GM23338 (cell line): ENCODE measurements around the gene KAT6B. TPM values are rescaled to one million over a fixed set of nuclear protein-coding genes. Genes with fewer than 3 reads are reported as not detected.

Experiments
- ATAC-seq: fragments of 200-7000 bp; cut with Tn5 transposase; 3 replicates; pipeline ENCODE4 v1.9.1; 2020
- DNase-seq: peaks from one replicate; pipeline ENCODE4 v3.0.0-alpha.2; 2015; ENCODE audit warnings: low spot score
- H2AFZ ChIP-seq: fragments of 200-600 bp; sonication (generic); 2 replicates; pipeline ENCODE4 v1.8.0; 2016; ENCODE audit warnings: antibody characterized with exemption, mild to moderate bottlenecking, moderate library complexity
- H3F3A ChIP-seq: fragments of 200-600 bp; sonication (generic); replicated peaks from 2 replicates; pipeline ENCODE4 v1.8.0; 2017; ENCODE audit warnings: antibody characterized with exemption, mixed run types, low read depth
- H3K27ac ChIP-seq: fragments of 200-600 bp; sonication (generic); 2 replicates; pipeline ENCODE4 v1.6.1; 2016; ENCODE audit warnings: low read depth
- H3K27me3 ChIP-seq: fragments of 200-600 bp; sonication (generic); 2 replicates; pipeline ENCODE4 v1.8.0; 2016; ENCODE audit warnings: mild to moderate bottlenecking, mixed run types, moderate library complexity; ENCODE audit not compliant: insufficient read depth
- H3K36me3 ChIP-seq: fragments of 200-600 bp; sonication (generic); 2 replicates; pipeline ENCODE4 v1.8.0; 2016; ENCODE audit warnings: mild to moderate bottlenecking; ENCODE audit not compliant: insufficient read depth
- H3K4me1 ChIP-seq: fragments of 200-600 bp; sonication (generic); 2 replicates; pipeline ENCODE4 v1.8.0; 2016; ENCODE audit warnings: mild to moderate bottlenecking, moderate library complexity; ENCODE audit not compliant: insufficient read depth
- H3K4me2 ChIP-seq: fragments of 200-600 bp; sonication (generic); 2 replicates; pipeline ENCODE4 v1.7.1; 2017; ENCODE audit warnings: mixed run types
- H3K4me3 ChIP-seq: fragments of 200-600 bp; sonication (generic); 2 replicates; pipeline ENCODE4 v1.6.1; 2016; ENCODE audit warnings: mixed run types
- H3K79me2 ChIP-seq: fragments of 200-600 bp; sonication (generic); replicated peaks from 2 replicates; pipeline ENCODE4 v1.8.0; 2017; ENCODE audit warnings: mild to moderate bottlenecking; ENCODE audit not compliant: insufficient read depth
- H3K9me2 ChIP-seq: fragments of 200-600 bp; sonication (generic); 2 replicates; pipeline ENCODE4 v1.8.0; 2017; ENCODE audit not compliant: insufficient read depth
- H4K20me1 ChIP-seq: fragments of 200-600 bp; sonication (generic); replicated peaks from 2 replicates; pipeline ENCODE4 v1.8.0; 2017; ENCODE audit warnings: mild to moderate bottlenecking; ENCODE audit not compliant: insufficient read depth
- H3K27ac Mint-ChIP-seq: 2 replicates; pipeline ENCODE4 v1.8.0; 2020; ENCODE audit warnings: inconsistent platforms, mild to moderate bottlenecking, moderate library complexity, mixed read lengths
- H3K27me3 Mint-ChIP-seq: 3 replicates; pipeline ENCODE4 v1.8.0; 2022; ENCODE audit warnings: low read depth, mild to moderate bottlenecking, moderate library complexity, mixed read lengths, inconsistent platforms; ENCODE audit not compliant: insufficient read depth, poor library complexity
- H3K36me3 Mint-ChIP-seq: 3 replicates; pipeline ENCODE4 v1.8.0; 2021; ENCODE audit warnings: low read depth, mild to moderate bottlenecking, inconsistent platforms, moderate library complexity, mixed read lengths
- H3K4me1 Mint-ChIP-seq: 3 replicates; pipeline ENCODE4 v1.8.0; 2020; ENCODE audit warnings: mild to moderate bottlenecking, inconsistent platforms, mixed read lengths
- H3K4me3 Mint-ChIP-seq: 3 replicates; pipeline ENCODE4 v1.8.0; 2021; ENCODE audit warnings: moderate library complexity, mild to moderate bottlenecking, inconsistent platforms, mixed read lengths
- H3K9me3 Mint-ChIP-seq: 3 replicates; pipeline ENCODE4 v1.8.0; 2020; ENCODE audit warnings: moderate library complexity, mild to moderate bottlenecking, inconsistent platforms, mixed read lengths
- CREB1 ChIP-seq: fragments of 250-450 bp; sonication (Bioruptor Pico); IDR thresholded peaks from 2 replicates; pipeline ENCODE4 v1.5.0; 2020; ENCODE audit warnings: low read depth, mild to moderate bottlenecking, moderate library complexity
- CTCF ChIP-seq, 2 experiments: fragments of 200-600 bp in 1 of 2; sonication (generic) in 1 of 2; conservative IDR thresholded peaks; 2 replicates each; pipeline versions ENCODE4 v1.5.1 to v1.6.1; 2016 to 2017; ENCODE audit warnings: antibody characterized with exemption in 2 of 2, low read depth in 2 of 2, mild to moderate bottlenecking in 2 of 2, moderate library complexity in 1 of 2
- ETS1 ChIP-seq: IDR thresholded peaks from 2 replicates; pipeline ENCODE4 v1.6.1; 2016; ENCODE audit warnings: antibody characterized with exemption
- EZH2 ChIP-seq: fragments of 200-600 bp; sonication (generic); IDR thresholded peaks from one replicate; pipeline ENCODE4 v1.8.0; 2017; ENCODE audit warnings: antibody characterized with exemption, mild to moderate bottlenecking, low read depth; ENCODE audit not compliant: unreplicated experiment
- EZH2phosphoT487 ChIP-seq: fragments of 200-600 bp; sonication (generic); IDR thresholded peaks from one replicate; pipeline ENCODE4 v1.8.1; 2018; ENCODE audit warnings: antibody characterized with exemption; ENCODE audit not compliant: unreplicated experiment
- JUNB ChIP-seq: IDR thresholded peaks from one replicate; pipeline ENCODE4 v1.6.1; 2016; ENCODE audit warnings: antibody characterized with exemption; ENCODE audit not compliant: unreplicated experiment
- NANOG ChIP-seq: IDR thresholded peaks from 2 replicates; pipeline ENCODE4 v1.6.1; 2016; ENCODE audit warnings: antibody characterized with exemption, borderline replicate concordance
- POLR2AphosphoS5 ChIP-seq: IDR thresholded peaks from 2 replicates; pipeline ENCODE4 v1.6.1; 2016; ENCODE audit warnings: antibody characterized with exemption, low read depth
- REST ChIP-seq: IDR thresholded peaks from one replicate; pipeline ENCODE4 v1.6.1; 2018; ENCODE audit warnings: antibody characterized with exemption; ENCODE audit not compliant: unreplicated experiment
- STAT1 ChIP-seq: IDR thresholded peaks from one replicate; pipeline ENCODE4 v1.6.1; 2016; ENCODE audit warnings: antibody characterized with exemption; ENCODE audit not compliant: unreplicated experiment
- ZNF114 ChIP-seq: fragments of 250-450 bp; sonication (Bioruptor Pico); IDR thresholded peaks from 2 replicates; pipeline ENCODE4 v1.5.0; 2020; ENCODE audit warnings: mild to moderate bottlenecking, moderate library complexity
- ZNF331 ChIP-seq: fragments of 250-450 bp; sonication (Bioruptor Pico); IDR thresholded peaks from 2 replicates; pipeline ENCODE4 v1.5.0; 2020; ENCODE audit warnings: low read depth, mild to moderate bottlenecking, moderate library complexity
- ZNF462 ChIP-seq: fragments of 250-450 bp; sonication (Bioruptor Pico); IDR thresholded peaks from 2 replicates; pipeline ENCODE4 v1.5.0; 2020; ENCODE audit warnings: mild to moderate bottlenecking, moderate library complexity
- polyA plus RNA-seq: library from polyadenylated mRNA; unstranded; fragments of >200 nt; fragmentation: Nextera tagmentation; extraction: Ambion mirVana; gene quantifications from 2 replicates; pipeline ENCODE4 v1.2.1, GENCODE V29; 2016
- total RNA-seq: library from RNA; depleted of rRNA; stranded (reverse); fragments of >200 nt; shearing (Covaris generic); gene quantifications from 2 replicates; pipeline ENCODE4 v1.2.3, GENCODE V29; 2014

Gene KAT6B
- total and polyA plus RNA-seq, 2 experiments from 2014 or later: 21.3 to 31.4 TPM

- Mint-ChIP-seq H3K36me3 (no peaks in the 10 kb centered on the region), H3K4me1 (peaks cover 14% of the 10 kb centered on the region), H3K9me3 (no peaks in the 10 kb centered on the region), H3K27me3 (no peaks in the 10 kb centered on the region), H3K4me3 (no peak overlapping the region), H3K27ac (no peak overlapping the region)
- H3K4me2 ChIP-seq: no peak overlapping the region
- H4K20me1 ChIP-seq: peaks cover 7% of the 10 kb centered on the region; the same call in 1 of the 2 replicates
- H3K27me3 ChIP-seq: no peaks in the 10 kb centered on the region
- no peak overlapping the region for H2AFZ ChIP-seq
- no peak overlapping the region for H3K27ac ChIP-seq
- no peaks in the 10 kb centered on the region for H3K9me2 ChIP-seq
- peaks cover 6% of the 10 kb centered on the region for H3K4me1 ChIP-seq
- H3K4me3 ChIP-seq: no peak overlapping the region
- DNase-seq (no peak), ATAC-seq (no peak)
- no peaks in the 10 kb centered on the region for H3K36me3 ChIP-seq
- no peak for TF ChIP-seq CTCF (conservative IDR thresholded peaks at IDR 0.05; ENCODE audit: low read depth in 2 of 2)
- no peak for TF ChIP-seq EZH2phosphoT487
- no peak for TF ChIP-seq STAT1
- TF ChIP-seq CREB1: no peak
- no peak for TF ChIP-seq POLR2AphosphoS5
- TF ChIP-seq EZH2: no peak
- no peak for TF ChIP-seq ZNF331 (CRISPR knock-in tag)
- TF ChIP-seq NANOG: no peak
- no peak for TF ChIP-seq REST
- no peak for TF ChIP-seq JUNB
- TF ChIP-seq ZNF462: no peak
- no peak for TF ChIP-seq ZNF114 (CRISPR knock-in tag)
- TF ChIP-seq ETS1: no peak
- no peaks in the 10 kb centered on the region for H3F3A ChIP-seq
- H3K79me2 ChIP-seq: peaks cover 89% of the 10 kb centered on the region
These were observed 53.6 kb downstream of the KAT6B start for GRCh38 chr10:74880041-74880440.
